H1 (cell line): Measurements from ENCODE around the gene PSMD3. TPM values are rescaled to one million over a fixed set of nuclear protein-coding genes. Genes with fewer than 3 reads are reported as not detected.

Source experiments
- ATF3 ChIP-seq: IDR thresholded peaks from 2 replicates; pipeline ENCODE4 v1.6.1; 2011; ENCODE audit warnings: low read depth, mild to moderate bottlenecking, low read length; ENCODE audit not compliant: insufficient read depth
- MAX ChIP-seq: IDR thresholded peaks from 2 replicates; pipeline ENCODE4 v1.6.1; 2012; ENCODE audit warnings: inconsistent platforms
- polyA plus RNA-seq, 7 experiments: library from polyadenylated mRNA; depleted of rRNA in 3 of 7; stranded (reverse) in 5 of 7; unstranded in 2 of 7; fragments of >200 nt in 5 of 7; fragments of 200-250 nt in 2 of 7; gene quantifications; 1 replicate in 5 of 7; 2 replicates in 1 of 7; 4 replicates in 1 of 7; pipeline versions ENCODE4 v1.2.1 to v1.2.3, GENCODE V29; 2011 to 2013; ENCODE audit warnings: missing spikeins in 2 of 7, mixed read lengths in 2 of 7
- total RNA-seq: library from RNA; stranded (reverse); fragmentation: NEBNext Ultra II Directional; extraction: Animal tissue kit (Norgen Biotek cat#: 25700); gene quantifications from 2 replicates; pipeline ENCODE4 v1.2.1, GENCODE V29; 2021

Gene PSMD3
- total and polyA plus RNA-seq, 2 of the 8 experiments (the other 6 are each of a cell fraction or from before 2014, with no cell fraction given): 151 to 198 TPM

GRCh38 chr17:39988206-39988810, 7.7 kb downstream of the PSMD3 start (continued):
- TF ChIP-seq ATF3: no peak
- TF ChIP-seq MAX: no peak
